ENCODE measurements around the gene GGACT.

GGACT gene

GRCh38 chr13:100565286-100565685 lies 23.3 kb downstream of the GGACT start:
- DNase-seq (ENCODE audit: insufficient read length, low spot score) (no peak), FAIRE-seq (no peak)
- TF ChIP-seq CTCF (IDR thresholded peaks at IDR 0.05; ENCODE audit: insufficient read depth, missing control alignments): no peak

- no peak for TF ChIP-seq CTCF (IDR thresholded peaks at IDR 0.05; ENCODE audit: insufficient read depth, missing control alignments)
- DNase-seq (ENCODE audit: insufficient read length, low spot score) (no peak), FAIRE-seq (no peak)
These were observed 24.0 kb downstream of the GGACT start for GRCh38 chr13:100564444-100565223.

- DNase-seq (ENCODE audit: insufficient read length, low spot score): no peak
- FAIRE-seq: no peak
- no peak for TF ChIP-seq CTCF (IDR thresholded peaks at IDR 0.05; ENCODE audit: insufficient read depth, missing control alignments)
These were observed 24.8 kb downstream of the GGACT start for GRCh38 chr13:100563779-100564178.

GRCh38 chr13:100561599-100562204 lies 26.9 kb downstream of the GGACT start:
- FAIRE-seq (no peak), DNase-seq (ENCODE audit: insufficient read length, low spot score) (no peak)
- TF ChIP-seq CTCF (IDR thresholded peaks at IDR 0.05; ENCODE audit: insufficient read depth, missing control alignments): no peak

GRCh38 chr13:100561158-100561499 lies 27.5 kb downstream of the GGACT start:
- DNase-seq (ENCODE audit: insufficient read length, low spot score) (no peak), FAIRE-seq (no peak)
- no peak for TF ChIP-seq CTCF (IDR thresholded peaks at IDR 0.05; ENCODE audit: insufficient read depth, missing control alignments)

- no peak for FAIRE-seq
- TF ChIP-seq CTCF (IDR thresholded peaks at IDR 0.05; ENCODE audit: insufficient read depth, missing control alignments): no peak
- no peak for DNase-seq (ENCODE audit: insufficient read length, low spot score)
These were observed 28.0 kb downstream of the GGACT start for GRCh38 chr13:100560498-100561157.

GRCh38 chr13:100559886-100560285 lies 28.7 kb downstream of the GGACT start:
- no peak for DNase-seq (ENCODE audit: insufficient read length, low spot score)
- FAIRE-seq: no peak
- TF ChIP-seq CTCF (IDR thresholded peaks at IDR 0.05; ENCODE audit: insufficient read depth, missing control alignments): no peak

Measured in D721Med (cell line).